Astrocyte (in vitro differentiated cells and primary cell): ENCODE results near the gene KCNJ4.

Experiments used
- CTCF ChIP-seq: IDR thresholded peaks from 2 replicates; pipeline ENCODE4 v1.5.1; 2011; ENCODE audit warnings: low read depth, mild to moderate bottlenecking, inconsistent platforms, low read length, moderate library complexity; ENCODE audit not compliant: insufficient read depth
- EZH2 ChIP-seq: IDR thresholded peaks from 2 replicates; pipeline ENCODE4 v1.6.1; 2012; ENCODE audit warnings: mild to moderate bottlenecking, low read length, inconsistent platforms; ENCODE audit not compliant: insufficient read depth

- TF ChIP-seq CTCF (no peak), EZH2 (no peak)
Observed at GRCh38 chr22:38489142-38489541, 34.1 kb upstream of the KCNJ4 start.
